GM18861 (cell line): ENCODE data around the gene MCEMP1.

Source experiments
- ATAC-seq: cut with Tn5 transposase; IDR thresholded peaks from one replicate; pipeline ENCODE4 v1.9.1; 2021; ENCODE audit not compliant: unreplicated experiment

The MCEMP1 gene

GRCh38 chr19:7670790-7671189, 6.1 kb upstream of the MCEMP1 start:
- no peak for ATAC-seq

DNA sequence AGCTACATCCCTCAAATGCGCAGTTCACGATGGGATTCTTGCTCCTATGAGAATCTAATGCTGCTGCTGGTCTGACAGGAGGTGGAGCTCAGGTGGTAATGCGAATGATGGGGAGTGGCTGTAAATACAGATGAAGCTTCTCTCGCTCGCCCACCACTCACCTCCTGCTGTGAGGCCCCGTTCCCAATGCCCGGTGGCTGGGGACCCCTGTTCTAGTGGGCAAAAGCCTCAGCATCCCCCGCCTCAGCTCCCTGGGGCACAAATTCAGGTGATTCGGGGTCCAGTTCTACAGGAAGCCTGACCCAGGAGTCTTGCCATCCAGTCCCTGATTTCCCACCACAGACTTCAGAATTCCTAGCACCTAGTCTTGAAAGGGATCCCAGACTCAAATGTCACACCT, 4.4 kb upstream of the MCEMP1 start:
- ATAC-seq: no peak

DNA sequence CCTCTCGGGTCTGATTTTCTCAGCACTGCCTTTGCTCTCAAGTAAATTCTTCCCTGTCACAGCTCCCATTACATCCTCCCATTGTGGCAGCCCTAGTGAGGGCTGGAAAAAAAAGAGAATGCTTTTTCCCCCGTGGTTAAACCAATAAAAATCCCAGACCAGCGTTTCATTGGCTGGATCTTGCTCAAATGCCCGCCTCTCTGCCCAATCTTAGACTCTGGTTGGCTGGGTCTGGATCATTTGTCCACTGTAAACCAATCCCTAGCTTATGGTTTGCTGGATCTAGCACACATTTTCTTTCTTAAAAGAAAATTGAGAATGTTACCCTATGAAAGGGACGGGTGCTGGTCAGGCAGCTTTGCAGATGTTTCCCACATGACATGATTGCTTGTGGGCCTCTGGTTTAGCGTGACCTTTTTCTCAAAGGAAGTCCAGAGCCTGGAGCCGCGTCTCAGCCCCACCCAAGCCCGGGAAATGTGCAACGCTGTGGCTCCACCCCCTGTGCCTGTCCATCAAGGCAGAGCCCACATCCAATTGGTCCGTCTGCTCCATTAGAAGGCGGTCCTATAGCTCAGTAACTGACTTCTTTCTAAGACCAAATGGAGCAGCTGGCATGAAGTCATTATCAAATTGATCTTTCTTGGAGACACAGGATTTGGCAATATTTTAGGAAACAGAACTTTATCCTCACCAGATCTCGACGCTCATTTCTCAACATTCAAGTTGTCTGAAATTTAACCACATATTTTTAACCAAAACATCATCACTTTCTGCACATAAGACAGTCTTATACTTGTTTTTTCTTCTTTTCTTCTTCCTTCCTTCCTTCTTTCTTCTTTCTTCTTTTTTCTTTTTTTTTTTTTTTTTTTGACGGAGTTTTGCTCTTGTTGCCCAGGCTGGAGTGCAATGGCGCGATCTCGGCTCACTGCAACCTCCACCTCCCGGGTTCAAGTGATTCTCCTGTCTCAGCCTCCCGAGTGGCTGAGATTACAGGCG, 2.6 kb upstream of the MCEMP1 start:
- no peak for ATAC-seq

DNA sequence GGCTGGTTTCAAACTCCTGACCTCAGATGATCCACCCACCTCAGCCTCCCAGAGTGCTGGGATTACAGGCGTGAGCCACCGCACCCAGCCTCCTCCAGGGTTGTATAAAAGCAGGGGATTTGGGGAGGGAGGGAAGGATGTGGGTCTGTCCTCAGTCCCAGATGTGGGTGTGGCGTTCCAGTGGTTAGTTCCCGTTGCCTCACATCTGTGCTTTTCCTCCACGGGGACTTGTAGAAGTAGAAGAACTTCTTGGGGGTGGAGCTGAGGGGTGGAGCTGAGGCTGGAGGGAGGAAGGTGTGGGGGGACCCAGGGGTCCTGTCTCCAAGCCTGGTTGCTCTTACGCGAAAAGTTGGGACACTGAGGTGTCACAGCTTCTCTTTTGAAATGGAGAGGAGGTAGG, 514 bp upstream of the MCEMP1 start:
- no peak for ATAC-seq

DNA sequence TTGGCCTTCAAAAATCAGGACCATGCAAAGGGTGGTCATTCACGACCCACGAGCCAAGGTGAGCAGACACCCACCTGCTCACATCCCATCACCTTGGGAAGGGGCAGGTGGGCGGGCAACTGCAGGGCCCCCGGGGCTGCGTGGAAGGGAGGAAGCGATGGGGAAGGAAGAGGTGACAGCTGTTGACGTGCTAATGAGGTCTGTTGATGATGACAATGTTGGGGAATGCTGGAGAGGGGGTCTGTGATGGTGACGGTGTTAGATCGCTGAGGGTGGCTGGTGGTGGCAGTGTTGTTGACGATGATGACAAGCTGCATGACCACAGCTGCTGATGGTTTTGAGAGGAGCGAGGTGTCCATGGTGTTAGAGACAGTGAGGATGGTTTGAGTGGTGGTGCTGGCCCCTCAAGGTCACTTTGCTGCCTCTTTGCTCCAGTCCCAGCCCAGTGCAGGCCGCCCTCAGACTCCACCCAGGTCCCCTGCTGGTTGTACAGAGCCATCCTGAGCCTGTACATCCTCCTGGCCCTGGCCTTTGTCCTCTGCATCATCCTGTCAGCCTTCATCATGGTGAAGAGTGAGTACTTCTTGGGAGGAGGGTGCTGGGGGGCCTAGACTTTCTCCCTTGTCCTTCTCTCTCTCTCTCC, 900 bp downstream of the MCEMP1 start:
- no peak for ATAC-seq

GRCh38 chr19:7678971-7679751, 2.3 kb downstream of the MCEMP1 start:
- peak; percentile 41 for ATAC-seq

DNA sequence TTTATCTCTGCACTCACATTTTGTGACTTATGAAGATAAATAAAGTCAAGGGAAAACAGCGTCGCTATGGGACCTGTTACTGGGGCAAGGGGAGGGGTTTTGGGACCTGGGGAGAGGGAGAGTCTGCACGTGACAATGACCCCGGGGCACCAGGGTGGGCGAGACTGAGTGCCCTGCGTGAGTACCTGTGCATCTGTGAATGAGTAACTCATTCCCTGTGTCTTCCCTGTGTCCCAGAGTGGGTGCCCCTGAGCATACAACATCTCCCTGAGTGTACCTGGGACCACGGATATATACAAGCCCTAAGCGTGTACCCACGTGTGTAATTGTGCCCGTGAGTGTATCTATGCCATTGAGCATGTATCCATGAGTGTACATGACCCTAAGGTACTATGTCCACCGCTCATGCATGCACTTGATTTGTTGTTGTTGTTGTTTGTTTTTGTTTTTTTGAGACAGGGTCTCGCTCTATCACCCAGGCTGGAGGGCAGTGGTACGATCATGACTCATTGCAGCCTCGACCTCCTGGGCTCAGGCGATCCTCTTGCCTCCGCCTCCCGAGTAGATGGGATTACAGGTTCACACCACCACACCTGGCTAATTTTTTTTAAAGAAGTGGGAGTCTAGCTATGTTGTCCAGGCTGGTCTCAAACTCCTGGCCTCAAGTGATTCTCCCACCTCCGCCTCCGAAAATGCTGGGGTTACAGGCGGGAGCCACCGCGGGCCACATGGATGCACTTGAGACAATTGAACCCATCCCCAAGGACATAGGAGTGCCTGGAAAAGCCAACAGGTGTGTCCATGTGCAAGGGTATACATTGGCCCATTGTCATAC, 3.1 kb downstream of the MCEMP1 start:
- ATAC-seq: no peak

DNA sequence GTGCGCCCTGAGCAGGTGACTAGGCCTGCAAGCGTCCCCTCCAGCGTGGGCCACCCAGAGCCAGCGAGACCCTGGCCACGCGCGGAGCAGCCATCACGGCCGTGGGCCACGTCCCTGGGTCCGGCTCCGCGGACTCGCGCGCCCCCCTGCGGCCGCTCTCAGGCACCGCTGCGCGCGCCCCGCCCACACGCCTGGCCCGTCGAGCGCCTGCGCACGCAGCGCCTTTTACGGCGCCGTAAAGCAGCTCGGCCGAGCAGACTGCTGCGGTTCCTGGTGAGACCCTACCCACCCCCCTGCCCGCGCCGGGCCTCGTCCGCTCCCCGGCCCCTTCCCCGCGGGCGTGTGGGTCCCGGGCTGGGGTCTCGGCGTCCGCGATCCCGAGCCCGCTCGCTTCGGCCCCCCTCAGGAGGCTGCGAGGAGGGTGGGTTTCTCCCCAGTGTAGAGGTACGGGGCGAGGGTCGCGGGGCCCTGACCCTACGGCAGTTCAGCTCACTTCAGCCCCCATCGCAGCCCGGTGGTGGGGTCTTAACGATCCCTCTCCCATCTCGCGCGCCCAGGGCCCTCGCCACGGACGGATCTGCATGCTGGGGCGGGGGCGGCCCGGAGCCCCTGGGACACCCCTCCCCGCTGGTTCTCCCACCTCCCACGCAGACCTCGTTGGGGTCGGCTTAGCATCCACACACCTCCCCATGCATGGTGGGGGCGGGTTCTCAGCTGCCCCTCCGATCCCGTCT, 3.9 kb downstream of the MCEMP1 start, which contains the start of gene TRAPPC5:
TRAPPC5 (plus strand) TSS at position 228 of the 734 bp plus-strand sequence. CDS start 1,421 bp downstream, outside the sequence.
- ATAC-seq: peak; percentile 50

DNA sequence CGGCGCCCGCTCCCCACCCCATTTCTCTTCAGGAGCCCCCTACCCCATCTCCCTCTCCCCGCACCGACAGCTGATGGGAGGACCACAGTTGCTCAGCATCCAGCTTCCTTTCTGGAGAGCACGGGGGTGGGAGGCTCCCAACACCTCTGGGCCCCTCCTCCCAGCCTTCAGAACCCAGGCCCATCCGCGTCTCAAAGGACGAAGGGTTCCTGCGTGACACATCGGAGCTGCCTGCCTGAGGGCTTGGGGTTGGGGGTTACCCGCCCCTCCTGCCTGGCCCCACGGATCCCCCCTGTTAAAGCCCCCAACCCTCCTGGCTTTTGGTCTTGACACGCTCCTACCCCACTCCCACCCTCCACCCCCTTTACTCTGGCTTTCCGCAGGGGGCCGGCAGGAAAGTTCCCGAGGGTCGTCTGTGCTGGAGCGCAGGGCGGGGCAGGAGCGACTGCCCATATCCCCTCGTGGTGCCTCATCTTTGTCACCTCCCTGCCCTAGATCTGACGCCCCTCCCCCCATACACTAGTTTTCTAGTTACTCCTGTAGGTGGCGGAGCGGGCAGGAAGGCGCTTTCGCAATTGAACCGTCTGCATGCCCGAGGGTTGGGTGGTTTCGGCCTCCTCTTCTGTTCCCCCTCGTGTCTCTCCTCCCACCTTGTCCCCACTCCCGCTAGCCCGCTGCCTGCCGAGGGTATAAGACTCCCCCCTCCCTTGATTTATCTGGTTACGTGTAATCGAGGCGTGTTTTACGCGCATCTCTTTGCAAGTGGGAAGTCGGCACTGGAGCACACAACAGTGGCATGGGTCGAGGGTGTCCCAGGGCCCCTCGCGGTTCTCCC, 4.7 kb downstream of the MCEMP1 start:
- ATAC-seq: no peak

GRCh38 chr19:7682175-7682855, 5.4 kb downstream of the MCEMP1 start:
- no peak for ATAC-seq

GRCh38 chr19:7685546-7686445, 8.9 kb downstream of the MCEMP1 start:
- ATAC-seq: no peak

DNA sequence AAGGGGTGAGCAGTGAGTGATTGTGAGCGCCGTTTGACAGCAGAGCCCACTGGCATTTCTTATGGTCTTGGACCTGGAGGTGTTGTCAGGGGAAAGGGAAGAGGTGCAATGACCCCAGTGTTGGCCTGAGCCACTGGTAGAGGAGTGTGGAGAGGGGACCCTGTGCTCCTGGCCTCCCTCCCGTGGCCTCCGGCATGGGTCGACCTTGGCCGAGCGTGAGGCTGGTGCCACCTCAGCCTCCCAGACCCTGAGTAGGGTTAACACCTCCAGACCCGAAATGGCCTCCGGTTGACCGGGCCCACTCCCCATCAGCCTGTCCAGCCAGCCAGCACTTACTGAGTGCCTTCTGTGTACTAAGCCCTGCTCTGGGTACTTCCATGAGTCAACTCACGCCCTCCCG, 10.3 kb downstream of the MCEMP1 start:
- no peak for ATAC-seq

DNA sequence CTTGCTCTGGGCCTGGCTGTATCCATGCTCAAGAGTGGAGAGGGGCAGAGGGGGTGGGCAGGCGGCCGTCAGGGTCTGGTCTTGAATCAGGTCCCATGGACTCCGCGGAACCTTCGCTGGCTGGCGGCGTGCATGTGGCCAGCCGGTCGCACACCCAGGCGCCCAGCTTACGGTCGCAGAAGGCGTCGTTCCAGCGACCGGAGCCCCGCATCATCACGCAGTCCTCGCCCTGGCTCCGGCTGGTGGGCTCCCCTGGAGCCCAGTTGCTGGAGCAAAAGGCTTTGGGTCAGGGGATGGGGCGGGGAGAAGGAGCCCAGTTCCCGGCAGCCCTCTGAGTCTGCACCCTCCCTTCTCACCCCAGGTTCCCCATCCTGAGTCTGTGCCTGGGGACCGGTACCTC, 12.3 kb downstream of the MCEMP1 start:
- ATAC-seq: no peak

- no peak for ATAC-seq
Observed at GRCh38 chr19:7690779-7691258, 13.9 kb downstream of the MCEMP1 start.

GRCh38 chr19:7691497-7691896, 14.6 kb downstream of the MCEMP1 start:
- no peak for ATAC-seq

DNA sequence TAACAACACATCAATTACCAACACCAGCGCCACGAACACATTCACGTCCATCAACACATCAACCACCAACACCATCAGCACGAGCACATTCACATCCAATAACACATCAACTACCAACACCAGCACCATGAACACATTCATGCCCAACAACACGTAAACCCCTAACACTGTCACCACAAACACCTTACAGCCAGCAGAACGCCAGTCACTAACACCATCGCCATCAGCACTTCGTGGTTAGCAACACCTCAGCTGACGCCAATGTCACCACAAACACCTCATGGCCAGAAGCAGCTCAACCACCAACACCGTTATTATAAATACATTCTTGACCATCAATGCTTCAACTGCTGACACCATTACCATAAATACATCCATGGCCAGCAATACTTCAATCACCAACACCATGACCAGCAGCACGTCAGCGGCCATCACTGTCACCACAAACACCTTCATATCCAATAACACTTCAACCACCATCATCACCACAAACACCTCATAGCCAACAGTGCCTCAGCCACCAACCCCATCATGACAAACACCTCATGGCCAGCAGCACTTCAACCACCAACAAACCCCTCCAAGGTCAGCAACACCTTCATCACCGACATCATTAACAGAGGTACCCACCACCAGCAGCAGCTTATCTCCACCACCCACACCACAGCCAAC, 15.7 kb downstream of the MCEMP1 start:
- ATAC-seq: no peak

- no peak for ATAC-seq
Observed at GRCh38 chr19:7694499-7694898, 17.6 kb downstream of the MCEMP1 start.
